ENCODE data around the gene SLC25A17.

The SLC25A17 gene

DNA sequence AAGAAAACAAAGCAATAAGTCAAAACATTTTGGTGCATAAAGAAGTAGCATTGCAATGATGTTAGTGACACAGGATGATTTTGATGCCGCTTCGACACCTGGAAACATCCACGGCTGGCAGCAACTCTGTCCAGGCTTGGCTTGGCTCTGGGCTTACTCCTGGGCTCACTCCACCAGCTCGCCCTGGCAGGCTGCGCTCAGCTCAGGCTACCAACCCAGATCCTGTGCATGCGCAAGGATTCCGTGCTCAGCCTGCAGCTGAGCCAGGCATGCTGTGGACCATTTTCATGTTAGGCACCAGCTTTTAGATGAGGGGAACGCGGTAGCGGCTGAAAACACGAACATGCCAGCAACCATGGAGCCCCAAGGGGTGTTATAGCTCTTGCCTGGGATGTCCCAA, 66.0 kb downstream of the SLC25A17 start:
- Histone ChIP-seq H3K36me3 (ENCODE audit: low read depth) (no peaks in the 10 kb centered on the region), H3K27me3 (ENCODE audit: insufficient read depth, poor library complexity, severe bottlenecking) (no peaks in the 10 kb centered on the region), H3K4me3 (ENCODE audit: severe bottlenecking) (no peak overlapping the region), H3K27ac (ENCODE audit: poor library complexity, severe bottlenecking) (no peak overlapping the region), H3K4me1 (ENCODE audit: insufficient read depth, poor library complexity, severe bottlenecking) (peaks cover 14% of the 10 kb centered on the region), H3K9me3 (ENCODE audit: severe bottlenecking) (peaks cover 5% of the 10 kb centered on the region)
- DNase-seq (ENCODE audit: low spot score) (no peak), ATAC-seq (ENCODE audit: low read depth) (no peak)
- TF ChIP-seq, protein P1, sequence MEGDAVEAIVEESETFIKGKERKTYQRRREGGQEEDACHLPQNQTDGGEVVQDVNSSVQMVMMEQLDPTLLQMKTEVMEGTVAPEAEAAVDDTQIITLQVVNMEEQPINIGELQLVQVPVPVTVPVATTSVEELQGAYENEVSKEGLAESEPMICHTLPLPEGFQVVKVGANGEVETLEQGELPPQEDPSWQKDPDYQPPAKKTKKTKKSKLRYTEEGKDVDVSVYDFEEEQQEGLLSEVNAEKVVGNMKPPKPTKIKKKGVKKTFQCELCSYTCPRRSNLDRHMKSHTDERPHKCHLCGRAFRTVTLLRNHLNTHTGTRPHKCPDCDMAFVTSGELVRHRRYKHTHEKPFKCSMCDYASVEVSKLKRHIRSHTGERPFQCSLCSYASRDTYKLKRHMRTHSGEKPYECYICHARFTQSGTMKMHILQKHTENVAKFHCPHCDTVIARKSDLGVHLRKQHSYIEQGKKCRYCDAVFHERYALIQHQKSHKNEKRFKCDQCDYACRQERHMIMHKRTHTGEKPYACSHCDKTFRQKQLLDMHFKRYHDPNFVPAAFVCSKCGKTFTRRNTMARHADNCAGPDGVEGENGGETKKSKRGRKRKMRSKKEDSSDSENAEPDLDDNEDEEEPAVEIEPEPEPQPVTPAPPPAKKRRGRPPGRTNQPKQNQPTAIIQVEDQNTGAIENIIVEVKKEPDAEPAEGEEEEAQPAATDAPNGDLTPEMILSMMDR (IDR thresholded peaks at IDR 0.05; ENCODE audit: poor library complexity, severe bottlenecking), result no peak

DNA sequence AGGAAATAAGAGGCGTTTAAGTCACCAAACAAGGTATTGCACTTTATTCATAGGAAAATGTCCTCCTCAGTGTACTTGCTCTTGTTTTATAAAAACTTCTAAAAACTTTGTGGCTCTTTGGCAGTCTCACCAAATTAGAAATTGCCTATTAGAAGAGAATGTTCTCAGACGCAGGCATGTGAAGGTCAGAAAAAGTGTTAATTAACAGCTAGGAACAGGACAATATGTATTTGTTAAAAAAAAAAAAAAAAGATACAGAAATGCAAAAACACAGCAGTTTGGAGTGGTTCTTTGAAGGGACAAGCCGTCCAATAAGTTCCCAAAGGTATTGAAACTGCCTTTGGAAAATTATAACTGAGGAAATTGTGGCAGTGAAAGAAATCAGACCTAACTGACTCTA, 67.9 kb downstream of the SLC25A17 start:
- no peak for ATAC-seq (ENCODE audit: low read depth)
- H3K4me3 ChIP-seq (ENCODE audit: severe bottlenecking), result no peak overlapping the region
- TF ChIP-seq, protein P1 (IDR thresholded peaks at IDR 0.05; ENCODE audit: poor library complexity, severe bottlenecking), result no peak
- H3K36me3 ChIP-seq (ENCODE audit: low read depth), result no peaks in the 10 kb centered on the region
- no peaks in the 10 kb centered on the region for H3K27me3 ChIP-seq (ENCODE audit: insufficient read depth, poor library complexity, severe bottlenecking)
- DNase-seq (ENCODE audit: low spot score), result no peak
- peaks cover 3% of the 10 kb centered on the region for H3K4me1 ChIP-seq (ENCODE audit: insufficient read depth, poor library complexity, severe bottlenecking)
- H3K9me3 ChIP-seq (ENCODE audit: severe bottlenecking), result peaks cover 6% of the 10 kb centered on the region
- H3K27ac ChIP-seq (ENCODE audit: poor library complexity, severe bottlenecking), result no peak overlapping the region

DNA sequence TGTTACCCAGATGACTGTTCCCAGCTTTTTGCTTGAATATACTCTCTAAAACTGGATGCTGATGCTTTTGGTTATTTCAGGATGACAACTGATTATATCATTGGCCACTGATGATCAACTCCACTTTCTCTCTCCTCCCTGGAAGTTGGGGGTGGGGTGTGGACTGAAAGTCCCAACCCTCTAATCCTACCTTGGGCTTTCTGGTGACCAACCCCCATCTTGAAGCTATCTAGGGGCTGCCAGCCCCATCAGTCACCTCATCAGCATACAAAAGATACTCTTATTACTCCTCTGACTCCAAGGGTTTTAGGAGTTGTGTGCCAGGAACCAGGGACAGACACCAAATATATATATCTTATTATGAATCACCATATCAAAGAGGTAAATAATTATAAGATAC, 69.3 kb downstream of the SLC25A17 start:
- Histone ChIP-seq H3K27me3 (ENCODE audit: insufficient read depth, poor library complexity, severe bottlenecking) (no peaks in the 10 kb centered on the region), H3K4me1 (ENCODE audit: insufficient read depth, poor library complexity, severe bottlenecking) (peaks cover 3% of the 10 kb centered on the region), H3K27ac (ENCODE audit: poor library complexity, severe bottlenecking) (no peak overlapping the region), H3K36me3 (ENCODE audit: low read depth) (no peaks in the 10 kb centered on the region), H3K4me3 (ENCODE audit: severe bottlenecking) (no peak overlapping the region), H3K9me3 (ENCODE audit: severe bottlenecking) (peaks cover 6% of the 10 kb centered on the region)
- ATAC-seq (ENCODE audit: low read depth), result no peak
- TF ChIP-seq, protein P1 (IDR thresholded peaks at IDR 0.05; ENCODE audit: poor library complexity, severe bottlenecking), result no peak
- no peak for DNase-seq (ENCODE audit: low spot score)

DNA sequence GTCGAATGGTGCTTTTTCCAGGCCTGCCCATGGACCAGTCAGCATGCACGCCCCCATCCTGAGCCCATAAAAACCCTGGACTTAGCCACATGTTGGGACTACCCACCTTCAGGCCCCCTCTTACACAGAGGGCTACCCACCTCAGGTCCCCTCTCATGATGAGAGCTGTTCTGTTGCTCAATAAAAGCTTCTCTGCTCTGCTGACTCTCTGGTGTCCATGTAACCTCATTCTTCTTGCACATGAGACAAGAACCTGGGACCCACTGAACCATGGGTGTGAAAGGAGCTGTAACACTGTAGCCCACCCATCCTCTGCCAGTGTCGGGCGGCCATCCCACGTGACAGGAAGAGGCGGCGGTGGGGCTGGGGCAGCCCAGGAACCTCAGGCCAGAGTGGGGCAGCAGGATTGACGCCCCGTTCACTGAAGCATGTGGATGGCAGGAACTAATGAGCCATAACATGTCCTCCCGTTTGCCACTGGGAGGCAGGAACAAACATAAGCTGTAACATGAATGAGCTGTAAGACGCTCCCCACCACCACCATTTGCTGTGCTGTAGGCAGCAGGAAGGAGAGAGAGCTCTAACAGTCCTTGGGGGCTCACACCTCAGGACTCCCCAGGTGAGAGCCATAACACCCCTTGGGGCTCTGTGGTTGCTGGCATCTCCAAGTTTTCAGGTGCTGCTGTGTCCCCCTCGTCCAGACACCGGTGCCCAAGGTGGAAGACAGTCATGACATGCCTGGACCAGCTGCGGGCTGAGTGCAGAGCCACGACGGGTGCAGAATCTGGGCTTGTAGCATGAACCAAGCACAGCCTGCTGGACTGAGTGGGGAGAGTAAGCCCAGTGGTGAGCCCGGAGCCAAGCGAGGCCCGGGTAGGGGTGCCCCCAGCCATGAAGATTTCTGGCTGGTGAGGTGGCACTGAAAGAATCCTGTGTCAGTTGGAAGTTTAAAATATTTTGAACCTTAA, 70.5 kb downstream of the SLC25A17 start:
- no peak for DNase-seq (ENCODE audit: low spot score)
- ATAC-seq (ENCODE audit: low read depth), result no peak
- TF ChIP-seq, protein P1 (IDR thresholded peaks at IDR 0.05; ENCODE audit: poor library complexity, severe bottlenecking), result no peak
- no peak overlapping the region for H3K27ac ChIP-seq (ENCODE audit: poor library complexity, severe bottlenecking)
- peaks cover 6% of the 10 kb centered on the region for H3K9me3 ChIP-seq (ENCODE audit: severe bottlenecking)
- no peaks in the 10 kb centered on the region for H3K36me3 ChIP-seq (ENCODE audit: low read depth)
- peaks cover 3% of the 10 kb centered on the region for H3K4me1 ChIP-seq (ENCODE audit: insufficient read depth, poor library complexity, severe bottlenecking)
- H3K4me3 ChIP-seq (ENCODE audit: severe bottlenecking), result no peak overlapping the region
- no peaks in the 10 kb centered on the region for H3K27me3 ChIP-seq (ENCODE audit: insufficient read depth, poor library complexity, severe bottlenecking)

DNA sequence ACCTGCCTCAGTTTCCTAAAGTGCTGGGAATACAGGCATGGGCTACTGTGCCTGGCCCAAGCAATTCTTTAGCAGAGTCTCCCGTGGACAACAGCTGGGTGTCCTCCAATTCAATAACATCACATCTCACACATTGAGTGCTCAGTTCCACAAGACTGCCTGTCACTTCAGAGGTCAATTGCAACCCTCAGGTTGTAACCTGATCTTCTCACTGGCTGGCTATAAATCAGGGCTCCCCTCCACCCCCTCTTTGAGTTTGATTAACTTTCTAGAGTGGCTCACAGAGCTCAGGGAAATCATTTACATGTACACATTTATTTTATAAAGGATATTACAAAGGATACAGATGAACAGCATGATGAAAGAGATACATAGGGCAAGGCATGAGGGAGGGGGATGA, 71.8 kb downstream of the SLC25A17 start:
- DNase-seq (ENCODE audit: low spot score), result no peak
- peaks cover 6% of the 10 kb centered on the region for H3K9me3 ChIP-seq (ENCODE audit: severe bottlenecking)

More for the DNA sequence above, 71.8 kb downstream of the SLC25A17 start:
- no peaks in the 10 kb centered on the region for H3K36me3 ChIP-seq (ENCODE audit: low read depth)
- ATAC-seq (ENCODE audit: low read depth), result no peak
- peaks cover 3% of the 10 kb centered on the region for H3K4me1 ChIP-seq (ENCODE audit: insufficient read depth, poor library complexity, severe bottlenecking)
- no peak overlapping the region for H3K4me3 ChIP-seq (ENCODE audit: severe bottlenecking)
- TF ChIP-seq, protein P1 (IDR thresholded peaks at IDR 0.05; ENCODE audit: poor library complexity, severe bottlenecking), result no peak
- no peak overlapping the region for H3K27ac ChIP-seq (ENCODE audit: poor library complexity, severe bottlenecking)
- H3K27me3 ChIP-seq (ENCODE audit: insufficient read depth, poor library complexity, severe bottlenecking), result no peaks in the 10 kb centered on the region

All from RWPE2 (cell line).